Prostate gland (tissue), 2 donors: ENCODE data around the gene ADAMTS12. TPM values are rescaled to one million over a fixed set of nuclear protein-coding genes. Genes with fewer than 3 reads are reported as not detected.

ENCODE experiments used
- DNase-seq: peaks from one replicate; pipeline ENCODE4 v3.0.0-alpha.2; 2019; ENCODE audit warnings: low spot score
- H3K27ac ChIP-seq, 2 donors: fragments of 200-600 bp; sonication (generic); 2 replicates each; pipeline ENCODE4 v1.5.1; 2017 to 2019
- H3K27me3 ChIP-seq: fragments of 200-600 bp; sonication (generic); replicated peaks from 2 replicates; pipeline ENCODE4 v1.5.1; 2019; ENCODE audit not compliant: insufficient read depth
- H3K36me3 ChIP-seq, 2 donors: fragments of 200-600 bp; sonication (generic); 1 replicate in 1 of 2; 2 replicates in 1 of 2; pipeline versions ENCODE4 v1.5.1 to v1.8.1; 2017 to 2019
- H3K4me1 ChIP-seq: fragments of 200-600 bp; sonication (generic); replicated peaks from 2 replicates; pipeline ENCODE4 v1.5.1; 2019
- H3K4me3 ChIP-seq, 2 donors: fragments of 200-600 bp; sonication (generic); 2 replicates each; pipeline ENCODE4 v1.5.1; 2017 to 2019
- H3K9me3 ChIP-seq: fragments of 200-600 bp; sonication (generic); 2 replicates; pipeline ENCODE4 v1.5.1; 2017
- POLR2A ChIP-seq: fragments of 450-650 bp; IDR thresholded peaks from one replicate; pipeline ENCODE4 v1.6.1; 2016; ENCODE audit warnings: antibody characterized with exemption, mild to moderate bottlenecking
- POLR2AphosphoS5 ChIP-seq: sonication (generic); formaldehyde crosslinking; IDR thresholded peaks from one replicate; pipeline ENCODE4 v1.6.1; 2017; ENCODE audit warnings: antibody characterized with exemption
- WGBS: methylation state at CpG from one replicate; pipeline ENCODE4 v1.1.5; 2018; 5-methylcytosine and 5-hydroxymethylcytosine counted together
- intact Hi-C: fragments of 100-400 bp; cut with DNase I; formaldehyde crosslinking; loops from one replicate; pipeline ENCODE4 v1.14.2; 2022
- total RNA-seq, 2 donors: library from RNA; depleted of rRNA; stranded (reverse); fragments of >200 nt; gene quantifications; one replicate each; pipeline ENCODE4 v1.1.0, GENCODE V29; 2016
- TF ChIP-seq, protein P1 (sequence below), 4 experiments: fragments of 200-600 bp in 2 of 4; fragments of 450-650 bp in 2 of 4; sonication (generic) in 2 of 4; IDR thresholded peaks; 1 replicate in 3 of 4; 2 replicates in 1 of 4; pipeline ENCODE4 v1.5.1; 2016 to 2019; ENCODE audit warnings: antibody characterized with exemption in 4 of 4, mild to moderate bottlenecking in 2 of 4, moderate library complexity in 2 of 4

The ADAMTS12 gene
- total RNA-seq, 2 donors from 2014 or later: 0.09 to 3.7 TPM

GRCh38 chr5:33712664-33713063, 179.1 kb downstream of the ADAMTS12 start:
- TF ChIP-seq, protein P1, sequence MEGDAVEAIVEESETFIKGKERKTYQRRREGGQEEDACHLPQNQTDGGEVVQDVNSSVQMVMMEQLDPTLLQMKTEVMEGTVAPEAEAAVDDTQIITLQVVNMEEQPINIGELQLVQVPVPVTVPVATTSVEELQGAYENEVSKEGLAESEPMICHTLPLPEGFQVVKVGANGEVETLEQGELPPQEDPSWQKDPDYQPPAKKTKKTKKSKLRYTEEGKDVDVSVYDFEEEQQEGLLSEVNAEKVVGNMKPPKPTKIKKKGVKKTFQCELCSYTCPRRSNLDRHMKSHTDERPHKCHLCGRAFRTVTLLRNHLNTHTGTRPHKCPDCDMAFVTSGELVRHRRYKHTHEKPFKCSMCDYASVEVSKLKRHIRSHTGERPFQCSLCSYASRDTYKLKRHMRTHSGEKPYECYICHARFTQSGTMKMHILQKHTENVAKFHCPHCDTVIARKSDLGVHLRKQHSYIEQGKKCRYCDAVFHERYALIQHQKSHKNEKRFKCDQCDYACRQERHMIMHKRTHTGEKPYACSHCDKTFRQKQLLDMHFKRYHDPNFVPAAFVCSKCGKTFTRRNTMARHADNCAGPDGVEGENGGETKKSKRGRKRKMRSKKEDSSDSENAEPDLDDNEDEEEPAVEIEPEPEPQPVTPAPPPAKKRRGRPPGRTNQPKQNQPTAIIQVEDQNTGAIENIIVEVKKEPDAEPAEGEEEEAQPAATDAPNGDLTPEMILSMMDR (IDR thresholded peaks at IDR 0.05): no peak
- TF ChIP-seq POLR2AphosphoS5: no peak
- no peak for TF ChIP-seq POLR2A
- no peak overlapping the region for H3K27ac ChIP-seq

GRCh38 chr5:33711094-33711679, 180.6 kb downstream of the ADAMTS12 start:
- Histone ChIP-seq H3K4me3 (no peak overlapping the region), H3K27ac (no peak overlapping the region), H3K9me3 (no peaks in the 10 kb centered on the region), H3K4me1 (no peaks in the 10 kb centered on the region), H3K27me3 (no peaks in the 10 kb centered on the region), H3K36me3 (no peaks in the 10 kb centered on the region)
- no peak for DNase-seq
- intact Hi-C loops: no loop called here
- 61% methylated on average over 3 of the region's 3 CpGs for WGBS
- TF ChIP-seq POLR2A (no peak), POLR2AphosphoS5 (no peak)
- TF ChIP-seq, protein P1 (IDR thresholded peaks at IDR 0.05): no peak

More at GRCh38 chr5:33712664-33713063, 179.1 kb downstream of the ADAMTS12 start:
- DNase-seq: no peak
- H3K4me3 ChIP-seq: no peak overlapping the region
- H3K4me1 ChIP-seq: no peaks in the 10 kb centered on the region
- intact Hi-C loops: no loop called here
- H3K36me3 ChIP-seq: no peaks in the 10 kb centered on the region
- no peaks in the 10 kb centered on the region for H3K27me3 ChIP-seq
- H3K9me3 ChIP-seq: no peaks in the 10 kb centered on the region

DNA sequence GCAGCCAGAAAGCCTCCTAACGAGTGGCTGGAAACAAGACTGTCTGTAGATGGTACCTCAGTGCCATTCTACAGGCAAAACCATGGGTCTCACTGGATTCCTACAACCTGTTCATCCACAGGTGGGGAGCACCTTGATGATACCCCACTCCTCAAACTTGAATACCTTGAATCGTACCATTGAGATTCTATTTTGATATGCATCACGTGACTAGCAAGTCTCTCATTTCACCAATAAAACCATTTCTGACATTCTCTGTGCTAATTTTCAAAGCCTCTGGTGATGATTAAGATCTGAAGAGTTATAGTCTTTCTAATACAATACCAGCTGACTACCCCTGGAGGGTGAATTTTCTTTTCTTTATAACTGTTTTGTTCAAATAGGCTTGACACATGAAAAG, 188.9 kb downstream of the ADAMTS12 start:
- 70% methylated on average over 3 of the region's 3 CpGs for WGBS
- TF ChIP-seq, protein P1 (IDR thresholded peaks at IDR 0.05): no peak
- TF ChIP-seq POLR2A: no peak
- TF ChIP-seq POLR2AphosphoS5: no peak
- Histone ChIP-seq H3K27ac (no peak overlapping the region), H3K36me3 (no peaks in the 10 kb centered on the region), H3K9me3 (no peaks in the 10 kb centered on the region), H3K27me3 (no peaks in the 10 kb centered on the region), H3K4me3 (no peak overlapping the region), H3K4me1 (no peaks in the 10 kb centered on the region)
- intact Hi-C loops: no loop called here
- DNase-seq: no peak

DNA sequence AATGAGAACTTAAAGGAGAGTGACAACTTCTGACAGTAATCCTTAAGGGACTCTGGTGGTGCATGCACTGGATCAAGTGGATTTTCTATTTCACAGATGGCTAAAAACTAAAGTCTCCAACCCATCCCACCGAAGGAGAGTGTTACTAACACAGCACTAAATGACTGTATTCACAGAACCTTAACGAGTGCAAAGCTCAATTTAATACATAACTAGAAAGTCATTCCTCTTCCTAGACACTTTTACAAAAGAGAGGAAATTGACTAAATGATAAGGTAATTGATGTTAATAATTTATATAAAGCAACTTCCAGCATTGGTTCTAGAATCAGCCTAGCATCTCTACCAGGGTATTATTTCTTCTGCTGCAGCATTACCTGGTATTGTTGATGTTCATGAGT, 189.8 kb downstream of the ADAMTS12 start:
- intact Hi-C loops: no loop called here
- DNase-seq: no peak
- 91% methylated on average over 2 of the region's 2 CpGs for WGBS
- Histone ChIP-seq H3K27ac (no peak overlapping the region), H3K9me3 (no peaks in the 10 kb centered on the region), H3K36me3 (no peaks in the 10 kb centered on the region), H3K27me3 (no peaks in the 10 kb centered on the region), H3K4me3 (no peak overlapping the region), H3K4me1 (no peaks in the 10 kb centered on the region)
- no peak for TF ChIP-seq POLR2A

DNA sequence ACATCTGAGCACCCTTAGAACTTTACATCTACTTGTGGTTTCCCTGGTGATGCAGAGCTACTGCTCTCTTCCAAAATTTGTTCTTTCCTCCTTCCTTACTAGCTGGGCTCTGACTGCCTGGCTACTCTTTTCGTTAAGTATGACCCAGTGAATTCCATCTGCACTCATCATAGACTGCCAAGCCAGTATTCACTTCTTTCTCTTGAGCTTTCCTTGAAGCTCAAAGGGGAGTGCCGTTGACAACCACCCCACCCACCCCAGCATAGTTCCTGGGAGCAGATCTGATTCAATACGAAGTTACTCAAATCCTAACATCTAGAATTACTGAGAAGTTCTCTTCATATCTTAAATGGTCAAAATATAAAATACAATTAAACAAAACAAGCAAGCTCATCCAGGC, 190.5 kb downstream of the ADAMTS12 start:
- no peak overlapping the region for H3K27ac ChIP-seq
- 91% methylated on average over 3 of the region's 3 CpGs for WGBS
- TF ChIP-seq POLR2A (no peak), POLR2AphosphoS5 (no peak)
- TF ChIP-seq, protein P1 (IDR thresholded peaks at IDR 0.05): no peak
- no peaks in the 10 kb centered on the region for H3K36me3 ChIP-seq
- H3K4me1 ChIP-seq: no peaks in the 10 kb centered on the region
- intact Hi-C loops: no loop called here
- H3K27me3 ChIP-seq: no peaks in the 10 kb centered on the region
- H3K4me3 ChIP-seq: no peak overlapping the region
- no peak for DNase-seq
- no peaks in the 10 kb centered on the region for H3K9me3 ChIP-seq
